Trophoblast cell (in vitro differentiated cells and primary cell): ENCODE results near the gene MAT2A.

ENCODE experiments used
- DNase-seq, 2 donors: peaks; one replicate each; pipeline ENCODE4 v3.0.0-alpha.2; 2016
- H2AFZ ChIP-seq: 2 replicates; pipeline ENCODE4 v1.6.1; 2013; ENCODE audit warnings: low read length, moderate library complexity, mild to moderate bottlenecking; ENCODE audit not compliant: insufficient read depth, poor library complexity
- H2AK5ac ChIP-seq: 2 replicates; pipeline ENCODE4 v1.6.1; 2013; ENCODE audit warnings: mild to moderate bottlenecking, low read length
- H2BK120ac ChIP-seq: 2 replicates; pipeline ENCODE4 v1.6.1; 2013; ENCODE audit warnings: low read length, mild to moderate bottlenecking, moderate library complexity; ENCODE audit not compliant: insufficient read depth, poor library complexity
- H2BK12ac ChIP-seq: 2 replicates; pipeline ENCODE4 v1.6.1; 2013; ENCODE audit warnings: mild to moderate bottlenecking, low read length, moderate library complexity
- H2BK5ac ChIP-seq: 2 replicates; pipeline ENCODE4 v1.6.1; 2013; ENCODE audit warnings: low read length, low read depth, moderate library complexity, mild to moderate bottlenecking; ENCODE audit not compliant: poor library complexity
- H3K14ac ChIP-seq: 2 replicates; pipeline ENCODE4 v1.6.1; 2013; ENCODE audit warnings: mild to moderate bottlenecking, low read length
- H3K18ac ChIP-seq: 2 replicates; pipeline ENCODE4 v1.6.1; 2013; ENCODE audit warnings: mild to moderate bottlenecking, low read length
- H3K23ac ChIP-seq: 2 replicates; pipeline ENCODE4 v1.6.1; 2013; ENCODE audit warnings: low read length
- H3K27ac ChIP-seq: 2 replicates; pipeline ENCODE4 v1.5.1; 2013; ENCODE audit warnings: low read depth, mild to moderate bottlenecking, inconsistent platforms, low read length, moderate library complexity
- H3K27me3 ChIP-seq: 2 replicates; pipeline ENCODE4 v1.6.1; 2013; ENCODE audit warnings: inconsistent platforms, mild to moderate bottlenecking, low read length, moderate library complexity; ENCODE audit not compliant: insufficient read depth
- H3K36me3 ChIP-seq, 2 experiments: 1 replicate in 1 of 2; 2 replicates in 1 of 2; pipeline ENCODE4 v1.6.1; 2013; ENCODE audit warnings: low read length in 2 of 2, mild to moderate bottlenecking in 2 of 2, moderate library complexity in 1 of 2; ENCODE audit not compliant: insufficient read depth in 2 of 2, control insufficient read depth in 1 of 2
- H3K4ac ChIP-seq: 2 replicates; pipeline ENCODE4 v1.6.1; 2013; ENCODE audit warnings: low read depth, mild to moderate bottlenecking, low read length, moderate library complexity
- H3K4me1 ChIP-seq, 2 experiments: 1 replicate in 1 of 2; 2 replicates in 1 of 2; pipeline ENCODE4 v1.6.1; 2013; ENCODE audit warnings: low read length in 2 of 2, mild to moderate bottlenecking in 2 of 2, moderate library complexity in 1 of 2; ENCODE audit not compliant: insufficient read depth in 2 of 2, control insufficient read depth in 1 of 2
- H3K4me2 ChIP-seq: 2 replicates; pipeline ENCODE4 v1.6.1; 2013; ENCODE audit warnings: inconsistent platforms, mild to moderate bottlenecking, low read length, moderate library complexity
- H3K4me3 ChIP-seq: 2 replicates; pipeline ENCODE4 v1.5.1; 2013; ENCODE audit warnings: mild to moderate bottlenecking, low read depth, low read length, inconsistent platforms
- H3K79me1 ChIP-seq: one replicate; pipeline ENCODE4 v1.6.1; 2013; ENCODE audit warnings: low read length
- H3K79me2 ChIP-seq: 2 replicates; pipeline ENCODE4 v1.6.1; 2013; ENCODE audit warnings: low read length, mild to moderate bottlenecking; ENCODE audit not compliant: control insufficient read depth, insufficient read depth, poor library complexity
- H3K9ac ChIP-seq: 2 replicates; pipeline ENCODE4 v1.6.1; 2013; ENCODE audit warnings: mild to moderate bottlenecking, low read length
- H3K9me3 ChIP-seq: 2 replicates; pipeline ENCODE4 v1.6.1; 2013; ENCODE audit warnings: low read depth, mild to moderate bottlenecking, control low read depth, inconsistent platforms, low read length; ENCODE audit not compliant: insufficient read depth
- H4K12ac ChIP-seq: 2 replicates; pipeline ENCODE4 v1.6.1; 2013; ENCODE audit warnings: low read depth, mild to moderate bottlenecking, low read length, moderate library complexity
- H4K8ac ChIP-seq: 2 replicates; pipeline ENCODE4 v1.6.1; 2013; ENCODE audit warnings: low read depth, mild to moderate bottlenecking, low read length, moderate library complexity
- H4K91ac ChIP-seq: one replicate; pipeline ENCODE4 v1.6.1; 2013; ENCODE audit warnings: low read depth, mild to moderate bottlenecking, low read length, moderate library complexity
- WGBS: extraction: QIAGEN DNeasy Blood & Tissue Kit; methylation state at CpG from one replicate; pipeline ENCODE4 v1.1.7; 2013; ENCODE audit warnings: missing lambda C conversion rate; ENCODE audit not compliant: insufficient read length, insufficient coverage; ENCODE audit errors: extremely low coverage; 5-methylcytosine and 5-hydroxymethylcytosine counted together

Gene MAT2A

GRCh38 chr2:85549826-85550225 lies 10.9 kb downstream of the MAT2A start:
- Histone ChIP-seq H3K9me3 (no peaks in the 10 kb centered on the region), H3K4me1 (no peaks in the 10 kb centered on the region), H2BK120ac (no peak overlapping the region), H3K14ac (no peak overlapping the region), H3K4me2 (no peak overlapping the region), H3K79me2 (no peaks in the 10 kb centered on the region), H3K79me1 (no peaks in the 10 kb centered on the region), H2AK5ac (no peak overlapping the region), H3K27ac (no peak overlapping the region), H2BK12ac (no peak overlapping the region), H3K4me3 (no peak overlapping the region), H3K18ac (no peak overlapping the region), H3K23ac (peak overlapping the region; percentile 32), H3K4ac (no peak overlapping the region), H4K8ac (no peak overlapping the region), H3K9ac (no peak overlapping the region), H4K12ac (no peak overlapping the region), H3K27me3 (no peaks in the 10 kb centered on the region), H2AFZ (no peak overlapping the region), H2BK5ac (no peak overlapping the region), H4K91ac (no peak overlapping the region), H3K36me3 (peaks cover 34 to 61% of the 10 kb centered on the region in 2 experiments)
- WGBS: no CpG with 5 or more reads among the region's 4 CpGs
- peak; percentile 59 for DNase-seq

- Histone ChIP-seq H2BK12ac (no peak overlapping the region), H3K9ac (no peak overlapping the region), H4K8ac (no peak overlapping the region), H3K4me2 (no peak overlapping the region), H3K9me3 (no peaks in the 10 kb centered on the region), H2AFZ (no peak overlapping the region), H3K23ac (no peak overlapping the region), H3K27ac (no peak overlapping the region), H3K79me1 (no peaks in the 10 kb centered on the region), H3K79me2 (no peaks in the 10 kb centered on the region), H3K27me3 (no peaks in the 10 kb centered on the region), H4K91ac (no peak overlapping the region), H3K4me1 (no peaks in the 10 kb centered on the region), H3K18ac (no peak overlapping the region), H2AK5ac (no peak overlapping the region), H2BK5ac (no peak overlapping the region), H4K12ac (no peak overlapping the region), H3K4me3 (no peak overlapping the region), H3K36me3 (peaks cover 35 to 63% of the 10 kb centered on the region in 2 experiments), H2BK120ac (no peak overlapping the region), H3K4ac (no peak overlapping the region), H3K14ac (no peak overlapping the region)
- peak in 1 of 2 donors; percentile 7 for DNase-seq
- no CpG with 5 or more reads among the region's 10 CpGs for WGBS
These were observed 11.5 kb downstream of the MAT2A start for GRCh38 chr2:85550486-85550885.

GRCh38 chr2:85551698-85552678 lies 13.0 kb downstream of the MAT2A start:
- Histone ChIP-seq H4K8ac (no peak overlapping the region), H3K18ac (no peak overlapping the region), H3K36me3 (peaks cover 32 to 60% of the 10 kb centered on the region in 2 experiments), H2BK12ac (no peak overlapping the region), H3K4me3 (no peak overlapping the region), H2AK5ac (no peak overlapping the region), H2BK120ac (no peak overlapping the region), H3K23ac (no peak overlapping the region), H3K4me2 (no peak overlapping the region), H3K27me3 (no peaks in the 10 kb centered on the region), H3K79me2 (no peaks in the 10 kb centered on the region), H3K9ac (no peak overlapping the region), H3K27ac (no peak overlapping the region), H3K4me1 (no peaks in the 10 kb centered on the region), H4K91ac (no peak overlapping the region), H2AFZ (no peak overlapping the region), H4K12ac (no peak overlapping the region), H2BK5ac (no peak overlapping the region), H3K4ac (no peak overlapping the region), H3K79me1 (no peaks in the 10 kb centered on the region), H3K9me3 (no peaks in the 10 kb centered on the region), H3K14ac (no peak overlapping the region)
- no CpG with 5 or more reads among the region's 9 CpGs for WGBS
- peak; percentile 80 to 93 for DNase-seq

- Histone ChIP-seq H3K4me3 (no peak overlapping the region), H3K79me1 (no peaks in the 10 kb centered on the region), H4K91ac (no peak overlapping the region), H2BK5ac (no peak overlapping the region), H3K4me1 (no peaks in the 10 kb centered on the region), H3K36me3 (peaks cover 29 to 59% of the 10 kb centered on the region in 2 experiments), H2AK5ac (no peak overlapping the region), H3K4me2 (no peak overlapping the region), H3K79me2 (no peaks in the 10 kb centered on the region), H3K14ac (no peak overlapping the region), H2BK12ac (no peak overlapping the region), H3K18ac (no peak overlapping the region), H3K9me3 (no peaks in the 10 kb centered on the region), H2BK120ac (no peak overlapping the region), H3K23ac (no peak overlapping the region), H2AFZ (no peak overlapping the region), H3K4ac (no peak overlapping the region), H3K9ac (no peak overlapping the region), H3K27ac (no peak overlapping the region), H4K12ac (no peak overlapping the region), H4K8ac (no peak overlapping the region), H3K27me3 (no peaks in the 10 kb centered on the region)
- no CpG with 5 or more reads among the region's 6 CpGs for WGBS
- DNase-seq: no peak
These were observed 14.2 kb downstream of the MAT2A start for GRCh38 chr2:85553184-85553583.
